B cell (primary cell): ENCODE measurements around the gene TRIO. TPM values are rescaled to one million over a fixed set of nuclear protein-coding genes. Genes with fewer than 3 reads are reported as not detected.

Source experiments
- ATAC-seq: fragments of 200-7000 bp; cut with Tn5 transposase; one replicate; pipeline ENCODE4 v1.10.0; 2021; ENCODE audit warnings: low read depth, mild to moderate bottlenecking, moderate number of reproducible peaks, moderate library complexity
- CTCF ChIA-PET: fragments of 350-600 bp; sonication (Branson Sonifier 250); formaldehyde crosslinking; loops from one replicate; lab custom pipeline; 2021; ENCODE audit warnings: antibody characterized with exemption, inconsistent platforms; lab: Charles Lee
- POLR2A ChIA-PET: fragments of 350-600 bp; sonication (Branson Sonifier 250); formaldehyde crosslinking; loops from one replicate; lab custom pipeline; 2021; ENCODE audit warnings: antibody characterized with exemption; lab: Charles Lee
- DNase-seq: peaks from one replicate; pipeline ENCODE4 v3.0.0; 2013
- H2AFZ ChIP-seq: 2 replicates; pipeline ENCODE4 v1.6.1; 2012; ENCODE audit warnings: mild to moderate bottlenecking, low read depth, low read length; ENCODE audit not compliant: insufficient read depth, poor library complexity, severe bottlenecking
- H3K27ac ChIP-seq, 2 donors: 1 replicate in 1 of 2; 2 replicates in 1 of 2; pipeline ENCODE4 v1.5.1; 2012 to 2013; ENCODE audit warnings: low read length in 2 of 2, mild to moderate bottlenecking in 2 of 2, moderate library complexity in 1 of 2
- H3K27me3 ChIP-seq, 4 experiments: fragments of 200-600 bp in 1 of 4; sonication (generic) in 1 of 4; replicated peaks in 1 of 4; 1 replicate in 2 of 4; 2 replicates in 2 of 4; pipeline versions ENCODE4 v1.6.1 to v1.7.0; 2013 to 2016; ENCODE audit warnings: low read length in 3 of 4, mild to moderate bottlenecking in 2 of 4, mixed read lengths in 1 of 4, moderate library complexity in 1 of 4; ENCODE audit not compliant: insufficient read depth in 4 of 4, control insufficient read depth in 3 of 4; ENCODE audit errors: control extremely low read depth in 1 of 4
- H3K36me3 ChIP-seq, 2 experiments: replicated peaks in 1 of 2; 1 replicate in 1 of 2; 2 replicates in 1 of 2; pipeline versions ENCODE4 v1.6.1 to v1.7.1; 2013; ENCODE audit warnings: low read length in 1 of 2; ENCODE audit not compliant: insufficient read depth in 2 of 2, control insufficient read depth in 1 of 2; ENCODE audit errors: control extremely low read depth in 1 of 2, extremely low read depth in 1 of 2
- H3K4me1 ChIP-seq, 2 donors: fragments of 200-600 bp in 1 of 2; sonication (generic) in 1 of 2; 1 replicate in 1 of 2; 2 replicates in 1 of 2; pipeline versions ENCODE4 v1.5.1 to v1.6.1; 2013 to 2017; ENCODE audit warnings: low read length in 2 of 2; ENCODE audit not compliant: control insufficient read depth in 2 of 2, insufficient read depth in 2 of 2
- H3K4me2 ChIP-seq: replicated peaks from 2 replicates; pipeline ENCODE3; 2012; ENCODE audit warnings: mild to moderate bottlenecking, low read depth, low read length; ENCODE audit not compliant: poor library complexity, severe bottlenecking
- H3K4me3 ChIP-seq, 5 experiments: fragments of 200-600 bp in 1 of 5; sonication (generic) in 1 of 5; 1 replicate in 3 of 5; 2 replicates in 2 of 5; pipeline versions ENCODE4 v1.5.1 to v1.7.0; 2011 to 2016; ENCODE audit warnings: low read length in 4 of 5, mild to moderate bottlenecking in 4 of 5, low read depth in 2 of 5, control low read depth in 1 of 5, moderate library complexity in 1 of 5; ENCODE audit not compliant: insufficient read depth in 1 of 5; ENCODE audit errors: control extremely low read depth in 1 of 5, extremely low read depth in 1 of 5
- H3K79me2 ChIP-seq: fragments of 200-600 bp; sonication (generic); one replicate; pipeline ENCODE4 v1.6.0; 2016; ENCODE audit warnings: low read length; ENCODE audit not compliant: control insufficient read depth, insufficient read depth
- H3K9ac ChIP-seq: fragments of 200-600 bp; sonication (generic); 2 replicates; pipeline ENCODE4 v1.6.1; 2017; ENCODE audit warnings: mild to moderate bottlenecking, low read length, moderate library complexity
- H3K9me3 ChIP-seq, 3 donors: one replicate each; pipeline versions ENCODE4 v1.6.1 to v1.7.1; 2013; ENCODE audit warnings: low read length in 2 of 3; ENCODE audit not compliant: control insufficient read depth in 2 of 3, insufficient read depth in 1 of 3; ENCODE audit errors: control extremely low read depth in 1 of 3
- H4K20me1 ChIP-seq: 2 replicates; pipeline ENCODE4 v1.6.0; 2012; ENCODE audit warnings: mild to moderate bottlenecking, low read length; ENCODE audit not compliant: insufficient read depth, control insufficient read depth, poor library complexity, severe bottlenecking
- H3K27ac Mint-ChIP-seq: one replicate; pipeline ENCODE4 v1.8.0; 2021; ENCODE audit warnings: mixed read lengths
- H3K27me3 Mint-ChIP-seq: one replicate; pipeline ENCODE4 v1.8.0; 2021; ENCODE audit warnings: mixed read lengths
- H3K4me1 Mint-ChIP-seq: one replicate; pipeline ENCODE4 v1.8.0; 2021; ENCODE audit warnings: mixed read lengths
- H3K4me3 Mint-ChIP-seq: one replicate; pipeline ENCODE4 v1.8.0; 2021; ENCODE audit warnings: mixed read lengths
- H3K9me3 Mint-ChIP-seq: one replicate; pipeline ENCODE4 v1.8.0; 2022; ENCODE audit warnings: mixed read lengths; ENCODE audit not compliant: insufficient read depth
- CTCF ChIP-seq: fragments of 200-600 bp; IDR thresholded peaks from one replicate; pipeline ENCODE4 v1.8.0; 2022; ENCODE audit warnings: antibody characterized with exemption, mild to moderate bottlenecking
- EZH2 ChIP-seq: IDR thresholded peaks from 2 replicates; pipeline ENCODE4 v1.6.1; 2012; ENCODE audit warnings: borderline replicate concordance, low read depth, mild to moderate bottlenecking, moderate library complexity, low read length; ENCODE audit not compliant: insufficient read depth, poor library complexity, severe bottlenecking
- WGBS: methylation state at CpG from one replicate; pipeline ENCODE4 v1.1.5; 2013; ENCODE audit warnings: missing lambda C conversion rate; ENCODE audit not compliant: insufficient coverage; 5-methylcytosine and 5-hydroxymethylcytosine counted together
- intact Hi-C: fragments of 100-400 bp; cut with micrococcal nuclease; formaldehyde crosslinking; loops from one replicate; pipeline ENCODE4 v1.10.0; 2022
- polyA plus RNA-seq: library from polyadenylated mRNA; depleted of rRNA; stranded (reverse); fragments of >200 nt; gene quantifications from 2 replicates; pipeline ENCODE4 v1.2.3, GENCODE V29; 2012
- total RNA-seq, 2 donors: library from RNA; stranded (reverse); fragments of 120-200 nt in 1 of 2; gene quantifications; 1 replicate in 1 of 2; 2 replicates in 1 of 2; pipeline versions ENCODE4 v1.2.3 to v1.2.4, GENCODE V29; 2013 to 2022

TRIO gene
- total and polyA plus RNA-seq, 2 donors (not counting 1 experiment from before 2014, with no cell fraction given), result 90.5 to 479 TPM

GRCh38 chr5:14121552-14121951 lies 21.6 kb upstream of the TRIO start:
- H3K4me1 Mint-ChIP-seq, result no peaks in the 10 kb centered on the region
- no peak overlapping the region for H3K4me3 Mint-ChIP-seq
- Histone ChIP-seq H3K9me3 (no peaks in the 10 kb centered on the region), H3K4me1 (no peaks in the 10 kb centered on the region), H3K4me3 (no peak overlapping the region), H3K27ac (no peak overlapping the region), H3K27me3 (no peaks in the 10 kb centered on the region), H4K20me1 (no peaks in the 10 kb centered on the region), H3K9ac (no peak overlapping the region), H3K4me2 (no peak overlapping the region), H3K79me2 (no peaks in the 10 kb centered on the region), H3K36me3 (no peaks in the 10 kb centered on the region), H2AFZ (no peak overlapping the region)
- no CpG with 5 or more reads among the region's 1 CpG for WGBS
- TF ChIP-seq EZH2 (no peak), CTCF (no peak)
- CTCF ChIA-PET, result interaction anchor here (1.4 to 1.8 kb wide), 4 partner anchors 13 to 230 kb away, joined by 3 to 7 read pairs (median 5); no protein-coding TSS in a partner anchor
- no peaks in the 10 kb centered on the region for H3K9me3 Mint-ChIP-seq
- POLR2A ChIA-PET, result no interaction called here
- peaks cover 3% of the 10 kb centered on the region for H3K27me3 Mint-ChIP-seq
- no peak for DNase-seq
- no peak for ATAC-seq
- intact Hi-C loops, result no loop called here
- no peak overlapping the region for H3K27ac Mint-ChIP-seq

GRCh38 chr5:14122089-14122488 lies 21.1 kb upstream of the TRIO start:
- ChIA-PET CTCF (interaction anchor here (0.9 to 1.8 kb wide), 4 partner anchors 13 to 230 kb away, joined by 3 to 7 read pairs (median 5); no protein-coding TSS in a partner anchor), POLR2A (no interaction called here)
- intact Hi-C loops, result no loop called here
- Histone ChIP-seq H3K4me1 (no peaks in the 10 kb centered on the region), H4K20me1 (no peaks in the 10 kb centered on the region), H2AFZ (no peak overlapping the region), H3K36me3 (no peaks in the 10 kb centered on the region), H3K4me2 (no peak overlapping the region), H3K9ac (no peak overlapping the region), H3K79me2 (no peaks in the 10 kb centered on the region), H3K27ac (no peak overlapping the region), H3K9me3 (no peaks in the 10 kb centered on the region), H3K27me3 (no peaks in the 10 kb centered on the region), H3K4me3 (no peak overlapping the region)
- H3K27me3 Mint-ChIP-seq, result peaks cover 3% of the 10 kb centered on the region
- no peaks in the 10 kb centered on the region for H3K4me1 Mint-ChIP-seq
- no CpG with 5 or more reads among the region's 4 CpGs for WGBS
- DNase-seq (no peak), ATAC-seq (no peak)
- no peaks in the 10 kb centered on the region for H3K9me3 Mint-ChIP-seq
- no peak overlapping the region for H3K4me3 Mint-ChIP-seq
- TF ChIP-seq CTCF (no peak), EZH2 (no peak)
- no peak overlapping the region for H3K27ac Mint-ChIP-seq
